DND-41 (cell line): Measurements from ENCODE around the gene PAPOLG.

Source experiments
- EZH2 ChIP-seq: IDR thresholded peaks from 3 replicates; pipeline ENCODE4 v1.6.1; 2012; ENCODE audit warnings: borderline replicate concordance, low read depth, mild to moderate bottlenecking, moderate library complexity, low read length, inconsistent platforms; ENCODE audit not compliant: severe bottlenecking
- TF ChIP-seq, protein P1 (sequence below): IDR thresholded peaks from 2 replicates; pipeline ENCODE4 v1.5.1; 2012; ENCODE audit warnings: borderline replicate concordance, low read length, moderate library complexity, mild to moderate bottlenecking; ENCODE audit not compliant: poor library complexity, severe bottlenecking; ENCODE audit errors: extremely low read depth

DNA sequence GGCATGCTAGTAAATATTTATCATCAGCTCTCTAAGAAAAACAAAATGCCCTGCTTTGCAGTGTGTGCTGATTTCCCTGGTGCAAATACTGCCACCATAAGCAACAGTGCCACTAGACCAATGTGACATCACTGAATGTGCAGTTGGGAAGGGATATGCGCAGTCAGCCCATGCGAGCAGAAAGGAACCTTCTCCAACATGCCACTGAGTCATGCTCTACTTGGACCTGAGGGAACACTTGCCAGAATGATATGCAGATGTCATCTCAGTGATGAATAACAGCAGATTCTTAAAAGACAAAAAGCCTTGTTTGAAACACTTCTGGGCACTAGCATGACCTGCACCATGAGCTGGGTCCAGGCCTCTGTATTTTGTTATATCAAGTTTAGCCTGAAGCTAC is 70.0 kb downstream of the PAPOLG start:
- TF ChIP-seq, protein P1, sequence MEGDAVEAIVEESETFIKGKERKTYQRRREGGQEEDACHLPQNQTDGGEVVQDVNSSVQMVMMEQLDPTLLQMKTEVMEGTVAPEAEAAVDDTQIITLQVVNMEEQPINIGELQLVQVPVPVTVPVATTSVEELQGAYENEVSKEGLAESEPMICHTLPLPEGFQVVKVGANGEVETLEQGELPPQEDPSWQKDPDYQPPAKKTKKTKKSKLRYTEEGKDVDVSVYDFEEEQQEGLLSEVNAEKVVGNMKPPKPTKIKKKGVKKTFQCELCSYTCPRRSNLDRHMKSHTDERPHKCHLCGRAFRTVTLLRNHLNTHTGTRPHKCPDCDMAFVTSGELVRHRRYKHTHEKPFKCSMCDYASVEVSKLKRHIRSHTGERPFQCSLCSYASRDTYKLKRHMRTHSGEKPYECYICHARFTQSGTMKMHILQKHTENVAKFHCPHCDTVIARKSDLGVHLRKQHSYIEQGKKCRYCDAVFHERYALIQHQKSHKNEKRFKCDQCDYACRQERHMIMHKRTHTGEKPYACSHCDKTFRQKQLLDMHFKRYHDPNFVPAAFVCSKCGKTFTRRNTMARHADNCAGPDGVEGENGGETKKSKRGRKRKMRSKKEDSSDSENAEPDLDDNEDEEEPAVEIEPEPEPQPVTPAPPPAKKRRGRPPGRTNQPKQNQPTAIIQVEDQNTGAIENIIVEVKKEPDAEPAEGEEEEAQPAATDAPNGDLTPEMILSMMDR, result no peak
- TF ChIP-seq EZH2, result no peak
